ENCODE results near the gene RPP25.
A peak's percentile ranks its signal among the peaks of the same experiment; 100 is the strongest.

The RPP25 gene

GRCh38 chr15:74913041-74913440 lies 43.5 kb downstream of the RPP25 start:
- no peak for DNase-seq

GRCh38 chr15:74908635-74909034 lies 47.9 kb downstream of the RPP25 start:
- no peak for DNase-seq

GRCh38 chr15:74907163-74907870 lies 49.3 kb downstream of the RPP25 start:
- no peak for DNase-seq

- peak; percentile 77 to 84 for DNase-seq
Observed at GRCh38 chr15:74906450-74907162, 50.0 kb downstream of the RPP25 start, which contains the start of gene FAM219B. Gene FAM219B, minus strand, starts transcription at chr15:74906851. Its CDS starts 51 bp downstream, at chr15:74906800.

GRCh38 chr15:74906067-74906449 lies 50.5 kb downstream of the RPP25 start:
- no peak for DNase-seq

All from CD4-positive, alpha-beta T cell treated with Interleukin-1 beta for 1 hour (primary cell).